ENCODE measurements around the gene CHRNE. TPM values are rescaled to one million over a fixed set of nuclear protein-coding genes. Genes with fewer than 3 reads are reported as not detected.

CHRNE gene
- total and polyA plus RNA-seq, 2 of the 13 experiments (the other 11 are each of a cell fraction or from before 2014, with no cell fraction given): 0.53 to 0.59 TPM

GRCh38 chr17:4908301-4908700 is 5.4 kb upstream of the CHRNE start (continued):
- TF ChIP-seq HBP1 (CRISPR knock-in tag; IDR thresholded peaks at IDR 0.05; ENCODE audit: low read depth) (no peak), EHMT2 (IDR thresholded peaks at IDR 0.05; ENCODE audit: borderline replicate concordance, low read depth, low read length) (no peak), BCLAF1 (IDR thresholded peaks at IDR 0.05) (no peak), ZBTB49 (CRISPR knock-in tag; IDR thresholded peaks at IDR 0.05; ENCODE audit: borderline replicate concordance) (peak; percentile 30; the same call in 1 of the 2 replicates), HOXA3 (CRISPR knock-in tag; IDR thresholded peaks at IDR 0.05) (peak; percentile 74; the same call in 1 of the 2 replicates), FOSL2 (CRISPR knock-in tag; IDR thresholded peaks at IDR 0.05) (no peak), NFE2L2 (IDR thresholded peaks at IDR 0.05; ENCODE audit: low read length) (no peak), CBX1 (IDR thresholded peaks at IDR 0.05; ENCODE audit: low read depth) (no peak), AKNA (CRISPR knock-in tag; IDR thresholded peaks at IDR 0.05; ENCODE audit: borderline replicate concordance) (no peak), ZFY (CRISPR knock-in tag; IDR thresholded peaks at IDR 0.05) (no peak; the same call in 1 of the 2 replicates), ZNF609 (CRISPR knock-in tag; IDR thresholded peaks at IDR 0.05; ENCODE audit: borderline replicate concordance) (no peak; the same call in 1 of the 2 replicates), MYC (CRISPR knock-in tag; IDR thresholded peaks at IDR 0.05; ENCODE audit: borderline replicate concordance) (peak; percentile 66; the same call in 1 of the 2 replicates)
